Measurements from ENCODE around the gene CYP4F3.

The CYP4F3 gene

GRCh38 chr19:15701757-15702533 lies 61.2 kb downstream of the CYP4F3 start:
- WGBS (ENCODE audit: insufficient coverage), result 83% methylated on average over 3 of the region's 4 CpGs
- CTCF ChIA-PET, result interaction anchor here (1.0 to 1.8 kb wide), 2 partner anchors 37 to 67 kb away, joined by 3 to 4 read pairs; no protein-coding TSS in a partner anchor

GRCh38 chr19:15702534-15702930 lies 61.8 kb downstream of the CYP4F3 start:
- Histone ChIP-seq H3K9me3 (ENCODE audit: control extremely low read depth in 1 of 5, control insufficient read depth in 4 of 5, insufficient read depth in 2 of 5, low read depth in 1 of 5, low read length in 4 of 5) (peaks cover 0 to 4% (median 0%) of the 10 kb centered on the region in 5 experiments), H3K27me3 (replicated peaks in 2 of 5; ENCODE audit: control insufficient read depth in 4 of 5, insufficient read depth in 5 of 5, low read length in 4 of 5) (peaks cover 0 to 5% (median 0%) of the 10 kb centered on the region in 5 experiments), H3K4me3 (ENCODE audit: control insufficient read depth in 1 of 7, extremely low read depth in 1 of 7, insufficient read depth in 4 of 7, low read depth in 2 of 7, low read length in 6 of 7) (peak overlapping the region in 2 of 7 experiments; percentile 11 to 18), H3K27ac (ENCODE audit: insufficient read depth in 1 of 2, low read depth in 1 of 2, low read length in 2 of 2, poor library complexity in 1 of 2, severe bottlenecking in 2 of 2) (peak overlapping the region in 1 of 2 experiments; percentile 6), H3K4me1 (ENCODE audit: control extremely low read depth in 1 of 4, control insufficient read depth in 4 of 4, insufficient read depth in 4 of 4, low read length in 3 of 4) (peaks cover 0 to 29% (median 10%) of the 10 kb centered on the region in 4 experiments), H3K36me3 (ENCODE audit: control insufficient read depth in 4 of 4, insufficient read depth in 4 of 4, low read length in 3 of 4) (no peaks in the 10 kb centered on the region)
- CTCF ChIA-PET, result interaction anchor here (1.0 to 1.8 kb wide), 2 partner anchors 36 to 68 kb away, joined by 3 to 4 read pairs; no protein-coding TSS in a partner anchor
- POLR2A ChIA-PET, result no interaction called here
- peak; percentile 94 to 100 (median 99) for DNase-seq
- 0% methylated on average over 6 of the region's 7 CpGs for WGBS (ENCODE audit: insufficient coverage)

More at GRCh38 chr19:15701757-15702533, 61.2 kb downstream of the CYP4F3 start:
- Histone ChIP-seq H3K36me3 (ENCODE audit: control insufficient read depth in 4 of 4, insufficient read depth in 4 of 4, low read length in 3 of 4) (no peaks in the 10 kb centered on the region), H3K4me1 (ENCODE audit: control extremely low read depth in 1 of 4, control insufficient read depth in 4 of 4, insufficient read depth in 4 of 4, low read length in 3 of 4) (peaks cover 0 to 29% (median 10%) of the 10 kb centered on the region in 4 experiments), H3K27me3 (replicated peaks in 2 of 5; ENCODE audit: control insufficient read depth in 4 of 5, insufficient read depth in 5 of 5, low read length in 4 of 5) (peaks cover 0 to 5% (median 0%) of the 10 kb centered on the region in 5 experiments), H3K4me3 (ENCODE audit: control insufficient read depth in 1 of 7, extremely low read depth in 1 of 7, insufficient read depth in 4 of 7, low read depth in 2 of 7, low read length in 6 of 7) (peak overlapping the region in 1 of 7 experiments; percentile 18), H3K27ac (ENCODE audit: insufficient read depth in 1 of 2, low read depth in 1 of 2, low read length in 2 of 2, poor library complexity in 1 of 2, severe bottlenecking in 2 of 2) (no peak overlapping the region), H3K9me3 (ENCODE audit: control extremely low read depth in 1 of 5, control insufficient read depth in 4 of 5, insufficient read depth in 2 of 5, low read depth in 1 of 5, low read length in 4 of 5) (peaks cover 0 to 4% (median 0%) of the 10 kb centered on the region in 5 experiments)
- DNase-seq, result peak in 1 of 3 donors; percentile 11
- POLR2A ChIA-PET, result no interaction called here

All from common myeloid progenitor, CD34-positive (primary cell).